IPS-18a (cell line): ENCODE measurements around the gene AVPR2.

Experiments
- H3K27ac ChIP-seq: one replicate; pipeline ENCODE4 v1.5.1; 2013; ENCODE audit warnings: low read length
- H3K27me3 ChIP-seq: one replicate; pipeline ENCODE4 v1.6.1; 2013; ENCODE audit warnings: mild to moderate bottlenecking, low read length; ENCODE audit not compliant: control insufficient read depth, insufficient read depth
- H3K36me3 ChIP-seq: one replicate; pipeline ENCODE4 v1.6.1; 2013; ENCODE audit warnings: low read depth, low read length; ENCODE audit not compliant: control insufficient read depth
- H3K4me1 ChIP-seq: one replicate; pipeline ENCODE4 v1.6.1; 2013; ENCODE audit warnings: low read depth, low read length; ENCODE audit not compliant: control insufficient read depth
- H3K4me3 ChIP-seq: one replicate; pipeline ENCODE4 v1.5.1; 2013; ENCODE audit warnings: low read length
- H3K9ac ChIP-seq: one replicate; pipeline ENCODE4 v1.6.1; 2013; ENCODE audit warnings: mild to moderate bottlenecking, low read length, moderate library complexity
- H3K9me3 ChIP-seq: one replicate; pipeline ENCODE4 v1.6.1; 2013; ENCODE audit warnings: low read depth, low read length; ENCODE audit not compliant: control insufficient read depth

AVPR2 gene

DNA sequence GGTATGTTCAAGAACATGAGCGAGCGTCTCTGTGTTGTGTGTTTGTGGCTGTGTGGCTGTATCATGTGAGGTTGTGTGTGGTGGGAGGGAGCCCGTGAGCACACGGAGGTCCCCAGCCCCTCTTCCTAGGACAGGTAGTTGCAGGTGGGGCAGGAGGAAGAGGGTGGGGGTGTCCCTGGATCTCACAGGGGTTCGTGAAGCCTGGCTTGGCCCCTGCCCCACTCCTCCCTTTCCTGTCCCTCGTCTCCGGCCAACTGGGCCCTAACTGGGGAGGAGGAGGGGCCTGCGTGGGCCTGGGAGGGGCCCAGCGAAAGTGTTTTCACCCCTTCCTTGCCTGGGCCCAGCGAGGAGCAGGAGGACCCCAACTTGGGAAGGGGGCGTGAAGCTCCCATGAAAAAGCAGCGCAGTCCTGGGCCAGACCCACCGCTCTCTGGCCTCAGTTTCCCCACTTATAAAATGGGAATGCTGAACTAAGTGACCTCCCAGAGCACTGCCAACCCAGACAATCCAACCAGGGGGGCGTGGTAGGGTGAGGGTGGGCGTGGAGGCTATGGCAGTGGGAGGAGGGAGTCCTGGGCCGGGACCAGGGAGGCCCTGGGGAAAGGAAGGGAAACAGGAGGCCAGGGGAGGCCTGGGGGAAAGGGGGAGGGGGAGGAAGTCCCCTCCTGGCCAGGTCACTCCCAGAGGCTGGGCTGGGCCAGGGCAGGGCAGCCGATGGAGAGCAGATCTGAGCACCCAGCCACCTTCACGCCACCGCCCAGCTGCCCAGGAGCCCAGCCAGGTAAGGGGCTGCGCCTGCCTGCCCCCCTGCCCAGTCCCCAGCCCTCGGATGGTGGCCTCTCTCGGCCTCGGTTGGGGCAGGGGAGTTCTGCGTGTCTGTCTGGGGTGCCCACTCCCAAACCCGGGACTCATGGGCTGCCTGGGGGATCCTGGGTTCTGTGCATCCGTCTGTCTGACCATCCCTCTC is at the start of gene AVPR2:
Gene AVPR2 (plus strand): TSS at position 683 of the 967 bp plus-strand sequence. CDS start 473 bp downstream, outside the sequence.
- Histone ChIP-seq H3K9ac (no peak within 1 kb of the TSS), H3K27ac (no peak within 1 kb of the TSS), H3K4me1 (no peaks in the 10 kb centered on the region), H3K9me3 (no peaks in the 10 kb centered on the region), H3K27me3 (no peaks in the 10 kb centered on the region), H3K36me3 (no peaks in the 10 kb centered on the region), H3K4me3 (no peak within 1 kb of the TSS)

- H3K4me1 ChIP-seq: no peaks in the 10 kb centered on the region
- peaks cover 11% of the 10 kb centered on the region for H3K9me3 ChIP-seq
- no peaks in the 10 kb centered on the region for H3K36me3 ChIP-seq
- no peak overlapping the region for H3K27ac ChIP-seq
- H3K9ac ChIP-seq: no peak overlapping the region
- no peak overlapping the region for H3K4me3 ChIP-seq
- H3K27me3 ChIP-seq: no peaks in the 10 kb centered on the region
Measured at GRCh38 chrX:153854702-153855101, 49.8 kb upstream of the AVPR2 start.

- Histone ChIP-seq H3K9me3 (peaks cover 11% of the 10 kb centered on the region), H3K9ac (no peak overlapping the region), H3K27ac (no peak overlapping the region), H3K27me3 (no peaks in the 10 kb centered on the region), H3K36me3 (no peaks in the 10 kb centered on the region), H3K4me1 (no peaks in the 10 kb centered on the region), H3K4me3 (no peak overlapping the region)
Measured at GRCh38 chrX:153857348-153857903, 47.0 kb upstream of the AVPR2 start.

- Histone ChIP-seq H3K27me3 (no peaks in the 10 kb centered on the region), H3K27ac (no peak overlapping the region), H3K4me1 (no peaks in the 10 kb centered on the region), H3K9ac (no peak overlapping the region), H3K36me3 (no peaks in the 10 kb centered on the region), H3K4me3 (no peak overlapping the region), H3K9me3 (peaks cover 7% of the 10 kb centered on the region)
Measured at GRCh38 chrX:153861151-153861550, 43.3 kb upstream of the AVPR2 start.

DNA sequence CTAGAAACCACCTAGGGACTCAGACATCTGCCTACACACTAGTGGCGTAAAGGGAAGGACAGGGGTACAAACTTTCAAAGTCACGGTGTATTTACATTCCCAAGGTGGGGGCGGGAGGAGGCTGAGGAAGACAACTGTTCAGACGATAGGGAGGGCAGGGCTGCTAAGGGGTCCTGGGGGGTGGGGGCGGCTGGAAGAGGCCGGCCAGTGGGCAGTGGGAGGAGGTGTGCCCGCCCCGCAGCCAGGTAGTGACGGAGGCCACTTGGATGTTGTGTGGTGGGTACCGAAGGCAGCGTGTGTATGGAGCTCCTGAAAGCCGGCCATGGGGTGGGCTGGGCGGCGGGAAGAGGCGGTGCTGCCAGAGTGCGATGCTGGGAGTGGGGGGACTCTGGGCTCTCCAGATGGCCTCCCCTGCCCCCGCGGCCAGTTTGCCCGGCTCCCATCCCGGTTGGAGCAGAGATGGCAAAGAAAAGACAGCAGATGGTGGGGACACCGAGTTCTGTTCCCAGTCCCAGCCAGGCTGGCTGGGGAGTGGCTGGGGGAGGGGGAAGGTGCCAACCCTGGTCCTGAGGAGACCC is 42.7 kb upstream of the AVPR2 start:
- H3K9ac ChIP-seq: no peak overlapping the region
- H3K4me3 ChIP-seq: no peak overlapping the region
- H3K27ac ChIP-seq: no peak overlapping the region
- no peaks in the 10 kb centered on the region for H3K36me3 ChIP-seq
- no peaks in the 10 kb centered on the region for H3K4me1 ChIP-seq
- peaks cover 7% of the 10 kb centered on the region for H3K9me3 ChIP-seq
- H3K27me3 ChIP-seq: no peaks in the 10 kb centered on the region

DNA sequence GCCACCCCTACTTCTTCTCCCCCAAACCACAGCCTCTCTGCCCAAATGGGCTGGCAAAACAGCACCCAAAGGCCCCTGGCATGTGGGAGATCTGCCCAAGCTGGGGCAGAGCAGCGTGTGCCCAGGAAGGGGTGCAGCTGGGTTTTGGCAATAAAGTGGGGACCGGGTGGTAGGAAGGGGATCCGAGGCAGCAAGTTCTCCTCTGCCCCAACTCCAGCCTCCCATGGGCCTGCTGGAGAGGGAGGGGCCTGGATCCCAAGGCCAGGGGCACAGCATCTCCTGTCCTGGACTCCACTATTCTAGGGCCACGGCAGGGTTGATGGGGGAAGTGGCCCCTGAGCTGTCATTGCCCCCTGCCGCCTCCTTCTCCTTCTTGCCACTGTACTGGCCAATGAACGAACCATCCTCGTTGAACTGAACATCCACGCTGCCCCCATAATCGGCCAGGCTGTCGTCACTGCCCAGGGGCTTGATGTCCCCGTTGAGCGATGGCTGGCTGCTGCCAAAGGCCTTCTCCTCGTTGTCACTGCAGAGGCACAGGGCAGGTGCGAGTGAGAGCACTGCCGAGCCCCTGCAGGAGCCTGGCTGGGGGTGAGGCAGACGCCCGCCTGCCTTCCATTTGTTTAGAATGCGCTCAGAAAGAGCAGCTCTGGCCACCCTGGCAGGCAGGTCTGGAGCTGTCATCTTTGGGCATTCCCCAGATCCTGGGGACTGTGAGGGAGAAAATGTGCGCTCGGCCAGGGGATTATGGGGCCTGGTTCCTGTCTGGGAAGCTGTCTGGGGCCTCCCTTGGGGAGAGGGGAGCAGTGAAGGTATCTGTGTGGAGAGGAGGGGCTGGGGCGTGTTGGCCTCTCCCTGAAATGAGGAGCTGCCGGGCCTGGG is 41.9 kb upstream of the AVPR2 start:
- Histone ChIP-seq H3K27me3 (no peaks in the 10 kb centered on the region), H3K27ac (no peak overlapping the region), H3K4me3 (no peak overlapping the region), H3K9ac (no peak overlapping the region), H3K9me3 (peaks cover 7% of the 10 kb centered on the region), H3K36me3 (no peaks in the 10 kb centered on the region), H3K4me1 (no peaks in the 10 kb centered on the region)

- Histone ChIP-seq H3K36me3 (peaks cover 3% of the 10 kb centered on the region), H3K4me1 (no peaks in the 10 kb centered on the region), H3K27ac (no peak overlapping the region), H3K9me3 (peaks cover 3% of the 10 kb centered on the region), H3K4me3 (no peak overlapping the region), H3K27me3 (no peaks in the 10 kb centered on the region), H3K9ac (no peak overlapping the region)
Measured at GRCh38 chrX:153863251-153863991, 41.1 kb upstream of the AVPR2 start.

- no peaks in the 10 kb centered on the region for H3K4me1 ChIP-seq
- no peaks in the 10 kb centered on the region for H3K27me3 ChIP-seq
- H3K36me3 ChIP-seq: peaks cover 3% of the 10 kb centered on the region
- no peak overlapping the region for H3K4me3 ChIP-seq
- H3K9me3 ChIP-seq: no peaks in the 10 kb centered on the region
- H3K9ac ChIP-seq: no peak overlapping the region
- no peak overlapping the region for H3K27ac ChIP-seq
Measured at GRCh38 chrX:153864101-153864500, 40.4 kb upstream of the AVPR2 start.

GRCh38 chrX:153864561-153865320 is 39.7 kb upstream of the AVPR2 start:
- no peak overlapping the region for H3K9ac ChIP-seq
- H3K27ac ChIP-seq: no peak overlapping the region
- H3K36me3 ChIP-seq: peaks cover 3% of the 10 kb centered on the region
- H3K4me1 ChIP-seq: no peaks in the 10 kb centered on the region
- H3K9me3 ChIP-seq: peaks cover 1% of the 10 kb centered on the region
- no peak overlapping the region for H3K4me3 ChIP-seq
- H3K27me3 ChIP-seq: no peaks in the 10 kb centered on the region

DNA sequence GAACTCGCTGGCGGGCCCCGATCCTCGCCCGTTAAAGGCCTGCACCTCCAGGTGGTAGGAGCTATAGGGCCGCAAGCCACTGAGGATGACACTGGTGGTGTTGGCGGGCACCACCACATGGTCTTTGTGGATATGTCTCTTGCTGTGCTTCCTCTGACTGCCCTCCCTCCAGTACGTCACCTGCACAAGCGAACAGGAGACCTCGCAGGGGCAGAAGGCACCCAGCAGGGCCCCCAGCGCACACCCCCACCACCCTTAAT is 39.2 kb upstream of the AVPR2 start:
- no peak overlapping the region for H3K9ac ChIP-seq
- no peaks in the 10 kb centered on the region for H3K27me3 ChIP-seq
- H3K27ac ChIP-seq: no peak overlapping the region
- H3K4me3 ChIP-seq: no peak overlapping the region
- no peaks in the 10 kb centered on the region for H3K4me1 ChIP-seq
- H3K9me3 ChIP-seq: peaks cover 3% of the 10 kb centered on the region
- H3K36me3 ChIP-seq: peaks cover 3% of the 10 kb centered on the region
